Left cardiac atrium (tissue), 4 donors: ENCODE measurements around the gene CCDC85C. TPM values are rescaled to one million over a fixed set of nuclear protein-coding genes. Genes with fewer than 3 reads are reported as not detected.

ENCODE experiments used
- ATAC-seq, 2 donors: fragments of 200-7000 bp; cut with Tn5 transposase; one replicate each; pipeline ENCODE4 v1.9.1; 2020; ENCODE audit warnings: mild to moderate bottlenecking in 2 of 2, moderate library complexity in 2 of 2
- DNase-seq: peaks from one replicate; pipeline ENCODE4 v3.0.0-alpha.2; 2020
- intact Hi-C, 2 donors: fragments of 100-400 bp; cut with DNase I; formaldehyde crosslinking; loops; one replicate each; pipeline versions ENCODE4 v1.14.1 to v1.15.1; 2022 to 2023
- total RNA-seq, 2 donors: library from RNA; stranded (reverse); fragmentation: NEBNext Ultra II Directional; extraction: Animal tissue kit (Norgen Biotek cat#: 25700); gene quantifications; one replicate each; pipeline ENCODE4 v1.2.1, GENCODE V29; 2021
- donor health status: DM: no; HTN: yes; CAD: no.
- donor health status: DM: no; HTN: yes; CAD: no; lungs with severe emphysema.
- donor health status: DM: yes; HTN: yes; CAD: no.
- donor health status: Dilated cardiomyopathy.

The CCDC85C gene
- total RNA-seq, 2 donors from 2014 or later, result 21.4 to 24.7 TPM

DNA sequence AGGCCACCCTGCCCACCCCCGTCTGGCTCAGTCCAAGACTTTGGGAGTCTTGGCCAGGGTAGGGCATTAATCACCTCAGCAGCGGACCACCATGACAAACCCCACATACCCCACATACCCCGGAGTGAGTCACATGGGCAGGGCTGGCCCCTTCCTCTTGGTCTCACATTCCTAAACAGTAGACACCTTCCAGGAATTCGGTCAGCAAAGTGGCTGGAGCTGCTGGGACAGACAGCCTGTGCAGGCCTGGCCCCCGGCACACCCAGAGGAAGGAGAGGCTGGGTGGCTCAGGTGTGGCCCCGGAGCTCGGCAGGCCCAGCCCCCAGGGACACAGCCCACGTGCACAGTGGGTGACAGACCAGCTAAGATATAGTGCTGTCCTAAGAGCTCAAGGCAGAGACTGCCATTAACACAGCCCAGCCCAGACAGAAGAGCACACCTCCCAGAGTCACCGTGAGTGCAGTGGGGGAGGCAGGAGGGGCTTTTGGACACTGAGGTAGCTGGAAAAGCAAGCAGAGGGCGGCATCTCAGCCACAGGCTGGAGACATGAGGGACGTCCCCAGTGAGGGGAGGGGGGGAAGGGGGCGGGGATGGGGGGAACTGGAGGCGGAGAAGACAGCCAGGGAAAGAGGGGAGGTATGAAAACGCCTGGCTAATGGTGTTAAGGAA is 24.0 kb downstream of the CCDC85C start:
- no peak for DNase-seq
- ATAC-seq, result no peak
- intact Hi-C loops, result no loop called here

DNA sequence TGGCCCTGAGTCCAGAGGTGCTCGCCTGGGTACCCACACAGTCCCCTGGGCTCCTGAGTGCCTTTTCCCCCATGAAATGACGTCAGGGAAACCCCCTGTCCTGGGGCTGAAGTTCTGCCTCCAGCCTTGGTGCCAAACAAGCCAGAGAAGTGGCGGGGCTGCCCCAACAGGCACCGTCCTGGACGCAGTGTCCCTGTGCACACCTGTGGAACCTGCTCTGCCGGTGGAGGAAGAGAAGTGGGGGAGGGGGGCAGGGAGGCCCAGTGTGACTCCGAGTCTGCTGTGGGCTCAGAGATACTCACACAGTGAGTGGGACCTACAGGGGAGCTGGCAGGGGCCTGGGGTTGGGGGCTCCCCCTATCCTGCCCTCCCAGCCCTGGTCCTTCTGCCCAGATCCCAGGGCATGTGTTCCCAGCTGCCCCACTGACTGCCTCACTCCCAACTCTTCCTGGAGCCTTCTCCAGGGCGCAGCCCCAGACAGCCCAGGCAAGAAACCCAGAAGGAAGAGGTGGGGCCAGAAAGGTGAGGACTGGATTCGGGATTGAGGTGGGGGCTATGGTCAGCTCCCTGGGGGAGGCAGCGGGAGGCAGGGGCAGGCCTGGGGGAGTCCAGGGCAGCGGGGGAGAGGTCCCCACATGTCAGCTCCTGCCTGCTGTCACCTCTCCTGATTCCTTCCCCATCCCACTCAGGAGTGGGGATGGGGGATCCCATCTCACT is 24.7 kb downstream of the CCDC85C start:
- no peak for ATAC-seq

DNA sequence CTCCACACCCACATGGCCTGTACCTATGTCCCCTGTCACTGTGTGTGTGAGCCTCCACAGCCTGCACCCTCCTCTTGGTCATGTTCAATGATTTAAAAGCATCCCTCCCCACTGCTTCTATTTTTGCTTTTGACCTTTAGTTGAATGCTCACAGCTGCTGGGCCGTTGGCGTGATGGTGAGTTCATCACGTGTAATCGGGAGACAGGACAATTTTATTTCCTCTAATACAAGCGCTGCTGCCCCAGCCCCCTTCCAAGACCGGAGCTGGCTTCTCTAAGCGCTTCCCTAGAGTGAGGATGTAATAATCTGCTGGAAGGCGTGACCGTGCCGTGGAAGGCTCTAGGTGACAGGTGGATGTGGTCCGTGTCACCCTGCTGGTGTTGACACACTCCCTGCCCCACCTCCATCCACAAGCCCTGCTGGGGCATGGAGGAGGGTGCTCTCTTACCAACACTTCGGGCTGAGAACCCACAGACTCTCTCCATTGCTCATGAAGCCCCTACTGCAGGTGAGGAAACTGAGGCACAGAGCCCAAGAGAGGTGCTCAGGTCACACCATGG is 25.4 kb downstream of the CCDC85C start:
- DNase-seq (no peak), ATAC-seq (peak in 1 of 2 donors; percentile 2)
- intact Hi-C loops, result no loop called here

More for the DNA sequence above, 24.7 kb downstream of the CCDC85C start:
- intact Hi-C loops, result no loop called here
- DNase-seq, result no peak

DNA sequence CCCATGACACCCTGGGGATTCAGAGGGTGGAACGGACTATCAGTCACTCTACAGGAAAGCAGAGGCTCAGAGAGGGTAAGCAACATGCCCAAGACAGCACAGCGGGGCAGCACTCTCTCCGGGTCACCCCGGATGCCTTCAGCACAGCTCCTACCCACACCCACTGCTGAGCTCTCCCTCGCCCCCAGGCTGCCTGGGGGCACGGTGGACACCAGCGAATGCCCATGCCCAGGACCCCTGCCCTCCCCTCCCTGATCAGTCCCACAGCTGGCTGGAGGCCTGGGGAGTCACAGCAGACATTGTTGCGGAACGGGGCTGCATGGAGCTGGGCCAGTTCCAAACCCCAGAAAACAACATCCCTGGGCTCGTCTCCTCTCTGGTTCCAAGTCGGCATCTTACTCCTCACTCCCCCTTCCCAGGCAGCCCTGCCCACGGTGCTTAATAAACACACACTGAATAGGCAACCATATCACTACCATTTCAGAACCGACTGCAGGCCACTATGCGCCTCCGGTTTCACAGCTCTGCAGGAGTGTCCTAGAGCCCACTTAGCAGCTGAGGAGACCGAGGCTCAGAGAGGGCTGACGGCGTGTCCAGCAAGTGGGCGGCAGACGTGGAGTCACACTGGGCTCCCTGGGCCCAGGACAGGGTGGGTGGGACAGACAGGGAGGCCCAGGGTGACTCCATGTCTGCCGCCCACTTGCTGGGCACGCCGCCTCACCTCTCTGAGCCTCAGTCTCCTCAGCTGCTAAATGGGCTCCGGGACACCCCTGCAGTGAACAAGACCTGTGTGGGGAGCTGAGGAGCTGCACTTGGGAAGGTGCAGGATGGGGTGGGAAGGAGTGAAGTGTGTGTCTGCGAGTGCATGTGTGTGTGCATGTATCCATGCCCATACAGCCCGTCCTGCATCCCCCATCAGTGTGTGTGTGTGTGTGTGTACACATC is 27.0 kb downstream of the CCDC85C start:
- intact Hi-C loops, result no loop called here
- no peak for ATAC-seq
- DNase-seq, result no peak

DNA sequence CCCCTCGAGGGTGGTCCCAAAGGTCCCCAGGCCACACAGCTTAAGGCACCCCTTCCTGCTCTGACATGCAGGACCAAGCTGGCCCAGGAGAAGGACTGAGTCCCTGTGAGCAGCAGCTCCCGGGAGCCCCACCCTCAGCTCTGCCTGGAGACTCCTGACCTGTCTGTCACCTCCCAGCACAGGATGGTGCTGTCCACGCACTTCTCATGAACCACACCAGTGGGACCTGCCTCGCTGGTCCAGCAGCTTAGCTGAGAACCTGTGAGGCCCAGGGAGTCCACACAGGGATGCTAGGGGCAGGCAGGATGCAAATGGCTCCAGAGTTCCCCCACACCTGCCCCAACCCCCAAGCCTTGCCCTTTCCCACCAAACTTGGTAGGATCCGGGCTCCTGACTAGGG is 27.7 kb downstream of the CCDC85C start:
- intact Hi-C loops, result no loop called here
- no peak for ATAC-seq
- no peak for DNase-seq

DNA sequence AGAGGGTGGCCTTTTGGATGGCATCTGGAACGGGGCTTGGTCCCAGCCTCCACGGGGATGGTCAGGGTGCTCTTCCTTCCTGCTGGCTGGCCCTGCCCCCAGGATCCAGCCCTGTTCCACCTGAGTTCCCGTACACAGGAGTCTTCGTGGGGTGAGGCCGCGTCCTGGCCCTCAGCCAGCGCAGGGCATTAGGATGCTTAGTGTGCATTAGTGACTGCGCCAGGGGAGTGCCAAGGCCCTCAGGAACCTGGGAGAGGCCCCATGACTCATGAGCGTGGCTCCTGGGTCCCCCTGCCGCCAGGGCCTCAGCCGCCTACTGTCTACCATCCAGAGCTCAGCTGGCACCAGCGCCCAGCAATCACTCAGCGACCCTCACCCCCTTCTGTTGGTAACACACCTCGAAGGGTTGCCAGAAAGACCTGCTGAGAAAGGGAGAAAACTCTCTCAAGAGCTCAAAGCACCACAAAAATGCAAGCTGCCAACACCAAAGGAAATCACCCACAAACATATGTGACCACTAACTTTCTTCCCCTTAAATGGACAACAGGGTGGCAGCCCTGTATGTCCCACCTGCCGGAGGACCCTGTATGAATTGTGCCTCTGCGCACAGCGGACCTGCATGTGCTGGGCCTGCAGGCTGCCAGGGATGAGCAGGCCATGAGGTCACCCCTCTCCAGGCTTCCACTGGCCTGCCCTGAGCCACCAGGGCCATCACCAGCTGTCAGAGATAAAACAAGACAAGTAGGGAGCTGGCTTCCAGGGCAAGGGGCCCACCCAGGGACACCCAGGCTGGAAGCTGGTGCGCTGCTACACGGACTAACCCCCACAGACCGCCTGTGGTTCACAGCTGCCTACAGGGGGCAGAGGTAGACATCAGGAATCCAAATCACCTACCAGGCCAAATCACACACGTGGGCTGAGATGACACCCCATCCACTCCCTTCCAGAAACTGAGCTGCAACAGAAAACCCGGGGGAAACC is 28.7 kb downstream of the CCDC85C start:
- peak; percentile 42 to 52 for ATAC-seq
- intact Hi-C loops, result no loop called here
- DNase-seq, result no peak

DNA sequence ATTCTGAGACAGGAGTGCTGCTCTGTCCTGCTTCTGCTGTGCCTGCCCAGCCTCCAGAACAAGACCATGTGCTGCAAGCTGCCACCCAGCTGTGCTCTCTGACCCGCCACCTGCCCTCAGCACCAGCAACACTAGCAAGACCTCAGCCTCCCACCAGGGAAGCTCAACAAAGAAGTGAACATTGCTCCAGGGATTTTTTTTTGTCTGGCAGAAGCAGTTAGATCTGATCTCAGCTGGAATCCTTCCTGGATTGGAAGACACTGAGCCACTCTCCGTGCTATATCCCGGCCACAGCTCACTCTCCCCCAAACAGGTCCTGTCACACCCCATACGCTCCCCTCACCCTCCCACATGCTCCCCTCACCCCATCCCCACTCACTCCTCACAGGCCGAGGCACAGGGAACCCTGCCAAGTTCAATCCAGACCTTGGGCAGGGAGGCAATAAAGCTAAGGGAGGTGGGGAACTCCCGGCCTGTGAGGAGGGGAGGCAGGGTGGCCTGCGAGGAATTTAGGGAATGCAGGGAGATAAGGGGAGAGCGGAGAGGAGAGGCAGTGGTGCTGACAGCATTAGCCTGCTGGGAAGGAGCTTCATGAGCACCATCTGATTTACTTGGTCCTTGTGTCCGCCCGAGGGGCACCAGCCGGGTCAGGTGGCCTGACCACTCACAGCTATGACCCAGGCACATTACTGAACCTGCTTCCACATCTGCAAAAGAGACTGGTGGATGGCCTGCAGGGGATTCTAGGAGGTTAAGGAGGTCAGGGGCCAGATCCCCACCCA is 29.7 kb downstream of the CCDC85C start:
- intact Hi-C loops, result no loop called here
- DNase-seq, result peak; percentile 55

DNA sequence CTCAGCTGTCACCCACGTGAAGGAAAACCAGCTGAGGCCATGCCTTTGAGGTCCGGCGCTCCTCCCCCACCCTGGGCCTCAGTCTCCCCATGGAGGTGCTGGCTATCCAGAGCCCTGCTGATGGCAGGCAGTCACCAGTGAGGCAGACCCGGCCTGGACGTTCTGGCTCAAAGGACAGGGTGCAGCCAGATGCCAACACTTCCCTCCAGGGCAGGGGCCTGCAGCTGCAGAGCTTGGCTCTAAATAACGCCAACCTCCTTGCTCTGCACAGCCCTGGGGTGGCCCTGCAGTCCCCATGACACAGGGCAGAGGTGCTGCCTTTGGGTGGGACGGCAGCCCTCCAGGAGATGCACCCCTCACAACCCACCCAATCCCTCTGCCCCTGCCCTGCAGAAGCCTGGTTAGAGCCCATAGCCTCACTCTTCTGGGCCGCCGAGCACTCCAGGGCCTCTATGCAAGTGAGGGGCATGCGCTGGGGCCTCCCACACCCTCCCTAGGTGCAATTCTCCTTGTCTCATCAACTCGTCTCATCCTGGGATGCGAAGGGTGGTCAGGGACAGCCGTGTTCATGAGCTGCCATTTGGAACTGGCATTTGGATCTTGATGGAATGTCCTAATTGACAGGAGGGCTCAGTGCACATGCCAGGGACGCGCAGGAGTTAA is 30.4 kb downstream of the CCDC85C start:
- ATAC-seq (no peak), DNase-seq (no peak)
- intact Hi-C loops, result no loop called here

More for the DNA sequence above, 29.7 kb downstream of the CCDC85C start:
- peak; percentile 69 to 74 for ATAC-seq

DNA sequence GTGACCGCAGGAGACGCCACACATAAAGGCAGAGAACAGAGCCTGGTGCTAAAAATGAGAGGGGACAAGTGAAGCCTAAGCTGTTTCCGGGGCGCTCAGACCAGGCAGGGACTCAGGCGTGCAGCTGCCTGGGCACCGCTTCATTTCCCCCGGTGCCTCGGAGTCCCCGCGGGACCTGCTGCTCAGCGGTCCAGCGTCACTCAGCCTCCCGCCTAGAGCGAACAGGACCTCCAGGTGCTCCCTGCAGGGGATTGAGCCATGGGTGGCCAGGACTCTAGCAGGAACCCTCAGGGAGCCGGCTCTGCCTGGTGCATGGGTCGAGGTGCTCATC is 31.0 kb downstream of the CCDC85C start:
- intact Hi-C loops, result no loop called here
- no peak for ATAC-seq
- DNase-seq, result no peak

DNA sequence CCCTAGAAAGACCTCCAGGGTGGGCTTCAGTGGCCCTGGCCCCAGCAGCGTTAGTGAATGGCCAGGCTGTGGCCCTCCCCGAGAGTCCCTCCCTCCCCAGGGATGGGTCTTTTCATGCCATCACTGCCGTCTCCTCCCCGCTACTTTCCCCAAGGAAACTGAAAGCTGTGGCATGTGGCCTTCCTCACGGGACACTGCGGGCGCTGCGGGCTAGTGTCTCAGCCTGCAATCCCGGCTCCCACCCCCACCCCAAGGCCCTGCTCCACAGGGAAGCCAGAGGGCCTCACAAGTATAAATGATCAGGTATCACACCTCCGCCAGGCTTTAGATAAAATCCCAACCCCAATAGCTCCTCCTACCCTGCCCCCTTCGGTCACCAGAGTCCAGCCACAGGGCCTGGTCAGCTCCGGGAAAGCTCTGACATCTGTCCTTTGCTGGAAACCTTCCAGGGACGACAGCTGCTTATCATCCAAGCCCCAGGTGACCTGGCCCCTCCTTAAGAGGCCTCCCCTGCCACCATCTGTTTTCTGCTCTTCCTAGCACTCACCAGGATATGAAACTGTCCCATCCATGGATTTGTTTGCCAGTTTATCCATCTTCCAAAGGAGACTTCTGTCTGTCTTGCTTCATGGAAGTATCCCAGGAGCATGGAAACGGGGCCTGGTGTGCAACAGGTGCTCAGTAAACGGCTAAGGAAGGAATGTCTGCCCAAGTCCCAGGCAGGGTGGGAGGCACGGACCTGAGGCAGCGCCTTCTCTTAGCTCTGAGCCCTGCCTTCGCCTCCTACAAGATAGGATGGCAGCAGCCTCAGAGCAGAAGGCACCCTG is 31.6 kb downstream of the CCDC85C start:
- no peak for DNase-seq
- intact Hi-C loops, result no loop called here
- ATAC-seq, result no peak

DNA sequence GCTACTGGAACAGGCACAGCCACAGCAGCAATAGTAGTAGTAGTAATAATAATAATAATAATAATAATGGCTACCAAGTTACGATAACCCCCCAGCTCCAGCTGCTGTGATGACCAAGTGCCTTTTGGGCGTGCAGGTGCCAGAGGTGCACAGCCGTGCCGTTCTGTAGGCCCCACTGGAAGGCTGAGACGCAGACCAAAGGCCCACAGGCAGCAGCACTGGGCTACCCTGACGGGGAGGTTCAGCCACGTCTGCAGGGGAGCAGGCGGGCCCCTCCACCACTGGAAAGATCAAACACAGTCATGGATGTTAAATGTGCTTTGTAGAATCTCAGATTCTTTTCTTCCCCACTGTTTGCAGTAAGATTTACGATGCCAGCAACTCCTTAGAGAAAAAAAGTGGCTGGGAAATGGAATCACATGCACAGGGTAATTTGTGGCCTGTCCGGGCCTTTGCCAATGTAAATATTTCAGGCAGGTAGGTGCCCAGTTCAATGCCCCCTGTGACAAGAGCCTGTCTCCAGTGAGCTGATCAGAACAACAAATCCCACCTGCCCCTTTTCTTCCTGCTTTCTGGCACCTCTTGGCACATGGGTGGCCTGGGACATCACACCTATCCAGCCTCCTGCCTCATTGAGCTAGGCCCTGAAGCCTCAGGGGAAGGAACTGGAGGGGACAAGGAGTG is 32.6 kb downstream of the CCDC85C start:
- DNase-seq, result no peak
- ATAC-seq, result no peak
- intact Hi-C loops, result no loop called here

DNA sequence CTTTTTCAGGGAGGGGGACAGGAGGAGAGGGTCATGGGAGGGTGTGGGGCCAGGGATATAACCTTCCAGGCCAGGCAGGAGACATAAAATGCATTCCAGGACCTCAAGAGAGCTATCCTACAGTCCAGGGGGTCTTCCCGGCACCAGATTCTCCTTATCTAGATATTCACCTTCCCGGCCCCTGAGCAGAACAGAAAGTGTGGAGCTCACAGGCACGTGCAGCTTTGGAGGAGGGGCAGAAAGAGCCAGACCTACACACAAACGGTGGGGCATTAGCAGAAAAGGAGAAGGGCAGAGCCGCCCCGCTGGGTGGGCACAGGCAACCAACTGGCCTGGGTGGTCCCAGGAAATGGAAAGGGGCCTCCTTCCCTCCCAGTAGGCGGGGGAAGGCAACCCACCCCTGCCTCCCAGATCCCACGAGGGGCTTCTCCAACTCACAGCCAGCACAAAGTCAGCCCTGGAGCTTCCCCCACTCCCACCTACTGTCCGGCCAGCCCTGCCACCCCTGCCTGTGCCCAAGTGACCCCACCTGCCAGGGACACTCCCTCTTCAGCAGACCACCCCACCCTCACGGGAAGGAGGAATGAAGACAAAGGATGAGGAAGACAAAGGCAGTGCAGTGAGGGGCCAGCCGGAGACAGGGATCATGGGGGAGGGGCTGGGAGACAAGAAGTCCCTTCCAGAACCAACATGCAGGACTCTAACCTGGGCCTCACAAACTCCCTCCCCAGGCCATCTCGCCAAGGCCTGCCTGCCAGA is 33.3 kb downstream of the CCDC85C start:
- ATAC-seq (no peak), DNase-seq (no peak)
- intact Hi-C loops, result no loop called here

DNA sequence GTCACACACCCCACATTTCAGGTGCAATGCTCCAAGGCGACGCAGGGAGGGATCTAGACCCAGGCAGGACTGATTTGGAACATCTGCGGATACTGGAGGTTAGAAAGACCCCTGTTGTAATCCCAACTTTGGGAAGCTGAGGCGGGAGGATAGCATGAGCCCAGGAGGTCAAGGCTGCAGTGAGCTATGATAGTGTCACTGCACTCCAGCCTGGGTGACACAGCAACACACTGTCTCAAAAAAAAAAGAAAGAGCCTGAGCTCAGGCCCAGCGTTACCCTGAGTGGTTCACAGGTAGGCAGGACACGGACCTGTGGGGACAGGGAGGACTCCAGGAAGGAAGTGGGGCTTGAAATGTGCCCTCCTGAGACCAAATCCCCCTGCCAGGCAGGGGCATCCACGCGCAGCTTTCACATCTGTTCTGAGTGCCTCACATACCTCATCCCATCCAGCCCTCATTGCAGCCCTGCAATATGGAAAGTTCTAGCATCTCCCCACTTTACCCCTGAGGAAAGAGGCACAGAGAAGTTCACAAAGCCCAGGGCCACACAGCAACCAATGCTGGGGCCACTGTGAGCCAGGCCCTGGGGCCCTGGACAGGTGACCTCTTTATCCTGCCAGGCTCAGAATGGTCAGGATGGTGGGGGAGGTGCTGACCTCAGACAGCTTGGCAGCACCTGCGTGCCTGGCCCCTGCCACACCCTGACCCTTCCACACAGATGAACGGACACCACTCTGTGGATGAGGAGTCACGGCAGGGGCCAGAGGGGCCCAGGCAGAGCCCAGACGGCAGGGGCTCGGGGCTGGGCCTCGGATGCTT is 34.1 kb downstream of the CCDC85C start:
- intact Hi-C loops, result loop anchor here in 1 of 2 donors (5.0 kb wide), 1 partner anchor 32 kb away; the partner anchor contains the start of gene CCDC85C
- ATAC-seq (no peak), DNase-seq (no peak)
